Vagina (tissue), 2 donors: Measurements from ENCODE around the gene SIPA1. TPM values are rescaled to one million over a fixed set of nuclear protein-coding genes. Genes with fewer than 3 reads are reported as not detected.

Source experiments
- DNase-seq, 2 donors: peaks; one replicate each; pipeline ENCODE4 v3.0.0-alpha.2; 2017; ENCODE audit errors: extremely low spot score in 2 of 2
- H3K27ac ChIP-seq: fragments of 200-600 bp; sonication (generic); one replicate; pipeline ENCODE4 v1.5.1; 2019
- H3K27me3 ChIP-seq: fragments of 200-600 bp; sonication (generic); one replicate; pipeline ENCODE4 v1.5.1; 2019
- H3K36me3 ChIP-seq, 2 donors: fragments of 200-600 bp; sonication (generic); one replicate each; pipeline ENCODE4 v1.5.1; 2017 to 2019
- H3K4me1 ChIP-seq: fragments of 200-600 bp; sonication (generic); one replicate; pipeline ENCODE4 v1.5.1; 2019
- H3K4me3 ChIP-seq, 2 donors: fragments of 200-600 bp; sonication (generic); 1 replicate in 1 of 2; 2 replicates in 1 of 2; pipeline ENCODE4 v1.5.1; 2016 to 2019
- H3K9me3 ChIP-seq: fragments of 200-600 bp; sonication (generic); one replicate; pipeline ENCODE4 v1.5.1; 2019
- POLR2A ChIP-seq, 2 donors: fragments of 450-650 bp; IDR thresholded peaks; one replicate each; pipeline ENCODE4 v1.6.1; 2017; ENCODE audit warnings: antibody characterized with exemption in 2 of 2, mild to moderate bottlenecking in 2 of 2, moderate library complexity in 2 of 2
- POLR2AphosphoS5 ChIP-seq, 2 donors: sonication (generic); formaldehyde crosslinking; IDR thresholded peaks; one replicate each; pipeline ENCODE4 v1.9.0; 2017; ENCODE audit warnings: antibody characterized with exemption in 2 of 2, mild to moderate bottlenecking in 2 of 2, low read depth in 1 of 2; ENCODE audit not compliant: insufficient read depth in 1 of 2
- intact Hi-C: fragments of 100-400 bp; cut with DNase I; formaldehyde crosslinking; loops from one replicate; pipeline ENCODE4 v1.15.1; 2023
- total RNA-seq: library from RNA; depleted of rRNA; stranded (reverse); fragments of >200 nt; gene quantifications from one replicate; pipeline ENCODE4 v1.2.3, GENCODE V29; 2016
- TF ChIP-seq, protein P1 (sequence below), 3 experiments: fragments of 450-650 bp in 2 of 3; fragments of 200-600 bp in 1 of 3; sonication (generic) in 1 of 3; IDR thresholded peaks; one replicate each; pipeline ENCODE4 v1.5.1; 2017 to 2019; ENCODE audit warnings: antibody characterized with exemption in 3 of 3, mild to moderate bottlenecking in 2 of 3, moderate library complexity in 2 of 3

The SIPA1 gene
- total RNA-seq, 1 donor from 2014 or later: 63.3 TPM

DNA sequence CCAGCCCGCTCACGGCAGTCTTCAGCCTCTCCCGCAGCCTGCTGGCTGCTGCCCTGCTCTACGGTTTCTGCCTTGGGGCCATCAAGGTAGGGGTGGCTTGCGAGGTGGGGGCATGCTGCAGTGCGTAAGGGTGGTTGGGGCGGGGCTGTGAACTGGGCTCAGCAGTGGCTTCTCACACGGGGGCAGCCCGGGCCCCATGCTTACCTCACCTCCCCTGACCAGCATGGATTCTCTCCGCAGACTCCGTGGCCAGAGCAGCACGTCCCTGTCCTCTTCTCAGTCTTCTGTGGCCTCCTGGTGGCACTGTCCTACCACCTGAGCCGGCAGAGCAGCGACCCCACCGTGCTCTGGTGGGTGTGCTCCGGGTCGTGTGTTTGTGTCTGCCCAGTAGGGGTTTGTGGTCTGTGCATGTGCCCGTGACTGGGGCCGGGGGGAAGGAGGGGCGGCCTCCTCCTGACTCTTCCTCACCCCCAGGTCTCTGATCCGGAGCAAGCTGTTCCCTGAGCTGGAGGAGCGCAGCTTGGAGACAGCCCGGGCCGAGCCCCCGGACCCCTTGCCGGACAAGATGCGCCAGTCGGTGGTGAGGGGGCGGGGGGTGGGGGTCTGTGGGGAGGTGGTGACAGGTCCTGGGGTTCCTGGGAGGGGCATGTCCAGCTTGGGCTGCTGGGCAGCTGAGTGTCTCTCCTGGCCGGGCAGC lies 12.8 kb upstream of the SIPA1 start:
- no peaks in the 10 kb centered on the region for H3K4me1 ChIP-seq
- no peak overlapping the region for H3K4me3 ChIP-seq
- H3K36me3 ChIP-seq: peaks cover 0 to 77% of the 10 kb centered on the region in 2 donors
- DNase-seq: no peak
- intact Hi-C loops: loop anchor here (10.0 kb wide), 1 partner anchor 190 kb away; no protein-coding TSS in a partner anchor
- H3K27me3 ChIP-seq: no peaks in the 10 kb centered on the region
- no peak overlapping the region for H3K27ac ChIP-seq
- TF ChIP-seq, protein P1, sequence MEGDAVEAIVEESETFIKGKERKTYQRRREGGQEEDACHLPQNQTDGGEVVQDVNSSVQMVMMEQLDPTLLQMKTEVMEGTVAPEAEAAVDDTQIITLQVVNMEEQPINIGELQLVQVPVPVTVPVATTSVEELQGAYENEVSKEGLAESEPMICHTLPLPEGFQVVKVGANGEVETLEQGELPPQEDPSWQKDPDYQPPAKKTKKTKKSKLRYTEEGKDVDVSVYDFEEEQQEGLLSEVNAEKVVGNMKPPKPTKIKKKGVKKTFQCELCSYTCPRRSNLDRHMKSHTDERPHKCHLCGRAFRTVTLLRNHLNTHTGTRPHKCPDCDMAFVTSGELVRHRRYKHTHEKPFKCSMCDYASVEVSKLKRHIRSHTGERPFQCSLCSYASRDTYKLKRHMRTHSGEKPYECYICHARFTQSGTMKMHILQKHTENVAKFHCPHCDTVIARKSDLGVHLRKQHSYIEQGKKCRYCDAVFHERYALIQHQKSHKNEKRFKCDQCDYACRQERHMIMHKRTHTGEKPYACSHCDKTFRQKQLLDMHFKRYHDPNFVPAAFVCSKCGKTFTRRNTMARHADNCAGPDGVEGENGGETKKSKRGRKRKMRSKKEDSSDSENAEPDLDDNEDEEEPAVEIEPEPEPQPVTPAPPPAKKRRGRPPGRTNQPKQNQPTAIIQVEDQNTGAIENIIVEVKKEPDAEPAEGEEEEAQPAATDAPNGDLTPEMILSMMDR (IDR thresholded peaks at IDR 0.05): no peak
- no peak for TF ChIP-seq POLR2A (IDR thresholded peaks at IDR 0.05)
- no peak for TF ChIP-seq POLR2AphosphoS5 (IDR thresholded peaks at IDR 0.05; ENCODE audit: insufficient read depth in 1 of 2, low read depth in 1 of 2)
- no peaks in the 10 kb centered on the region for H3K9me3 ChIP-seq

DNA sequence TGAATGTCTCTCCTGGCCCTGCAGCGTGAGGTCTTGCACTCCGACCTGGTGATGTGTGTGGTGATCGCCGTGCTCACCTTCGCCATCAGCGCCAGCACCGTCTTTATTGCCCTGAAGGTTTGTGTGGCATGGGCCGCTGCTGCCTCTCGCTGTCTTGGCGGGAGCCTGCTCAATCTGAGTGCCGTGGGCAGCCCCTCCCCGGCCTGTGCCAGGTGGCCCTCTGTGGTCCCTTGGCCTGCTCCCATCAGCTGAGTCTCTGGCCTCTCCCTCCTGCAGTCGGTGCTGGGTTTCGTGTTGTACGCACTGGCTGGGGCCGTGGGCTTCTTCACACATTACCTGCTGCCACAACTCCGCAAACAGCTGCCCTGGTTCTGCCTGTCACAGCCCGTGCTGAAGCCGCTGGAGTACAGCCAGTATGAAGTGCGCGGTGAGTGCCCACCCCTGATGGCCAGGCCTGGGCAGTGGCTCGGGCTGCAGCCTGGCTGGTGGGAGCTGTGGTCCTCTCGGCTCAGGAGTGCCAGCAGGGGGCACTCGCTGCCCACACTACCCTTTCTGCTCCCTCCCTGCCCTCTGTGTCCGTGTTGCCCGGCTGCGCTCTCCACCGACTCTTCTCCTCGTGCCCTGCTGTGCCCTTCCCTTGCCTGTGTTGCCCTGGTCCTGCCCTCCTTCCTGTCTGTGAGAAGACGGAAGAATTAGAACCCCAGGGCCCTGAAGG lies 12.1 kb upstream of the SIPA1 start:
- TF ChIP-seq POLR2AphosphoS5 (IDR thresholded peaks at IDR 0.05; ENCODE audit: insufficient read depth in 1 of 2, low read depth in 1 of 2) (no peak), POLR2A (IDR thresholded peaks at IDR 0.05) (no peak)
- TF ChIP-seq, protein P1 (IDR thresholded peaks at IDR 0.05): peak in 2 of 3 experiments; percentile 30 to 35
- Histone ChIP-seq H3K9me3 (no peaks in the 10 kb centered on the region), H3K27ac (no peak overlapping the region), H3K27me3 (no peaks in the 10 kb centered on the region), H3K4me1 (no peaks in the 10 kb centered on the region), H3K4me3 (no peak overlapping the region), H3K36me3 (peaks cover 0 to 77% of the 10 kb centered on the region in 2 donors)
- DNase-seq: no peak
- intact Hi-C loops: loop anchor here (10.0 kb wide), 1 partner anchor 189 kb away; no protein-coding TSS in a partner anchor

DNA sequence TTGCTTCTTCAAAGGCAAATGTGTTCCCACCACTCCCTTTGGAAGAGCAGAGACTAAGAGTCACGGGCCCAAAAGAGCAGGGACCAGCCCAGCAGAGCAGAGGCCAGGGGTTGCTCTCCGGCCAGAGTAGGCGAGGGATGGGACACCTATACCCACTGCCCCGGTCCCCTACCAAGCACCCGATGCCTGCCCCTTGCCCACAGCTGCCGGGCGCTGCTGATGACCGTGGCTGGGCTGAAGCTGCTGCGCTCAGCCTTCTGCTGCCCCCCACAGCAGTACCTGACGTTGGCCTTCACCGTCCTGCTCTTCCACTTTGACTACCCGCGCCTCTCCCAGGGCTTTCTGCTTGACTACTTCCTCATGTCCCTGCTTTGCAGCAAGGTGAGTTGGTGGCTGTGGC lies 10.7 kb upstream of the SIPA1 start:
- intact Hi-C loops: loop anchor here (10.0 kb wide), 1 partner anchor 188 kb away; no protein-coding TSS in a partner anchor
- Histone ChIP-seq H3K9me3 (no peaks in the 10 kb centered on the region), H3K4me1 (no peaks in the 10 kb centered on the region), H3K36me3 (peaks cover 0 to 74% of the 10 kb centered on the region in 2 donors), H3K27ac (no peak overlapping the region), H3K4me3 (no peak overlapping the region), H3K27me3 (no peaks in the 10 kb centered on the region)
- DNase-seq: no peak
- no peak for TF ChIP-seq POLR2A (IDR thresholded peaks at IDR 0.05)
- TF ChIP-seq POLR2AphosphoS5 (IDR thresholded peaks at IDR 0.05; ENCODE audit: insufficient read depth in 1 of 2, low read depth in 1 of 2): no peak
- TF ChIP-seq, protein P1 (IDR thresholded peaks at IDR 0.05): no peak

DNA sequence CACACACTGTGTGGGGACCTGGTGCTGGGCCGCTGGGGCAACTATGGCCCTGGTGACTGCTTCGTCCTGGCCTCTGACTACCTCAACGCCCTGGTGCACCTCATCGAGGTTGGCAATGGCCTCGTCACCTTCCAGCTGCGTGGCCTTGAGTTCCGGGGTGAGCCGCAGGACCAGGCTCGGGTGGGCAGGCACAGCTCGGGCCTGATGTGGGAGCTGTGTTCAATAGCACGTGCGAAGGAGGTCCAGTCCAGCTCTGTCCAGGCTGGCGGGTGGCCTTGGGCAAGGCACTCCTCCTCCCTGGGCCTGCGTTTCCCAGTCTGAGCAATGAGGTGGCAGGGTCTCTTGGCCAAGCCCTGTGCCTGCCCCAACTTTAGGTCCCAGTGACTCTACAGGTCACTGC lies 8.3 kb upstream of the SIPA1 start:
- Histone ChIP-seq H3K27me3 (no peaks in the 10 kb centered on the region), H3K4me1 (no peaks in the 10 kb centered on the region), H3K4me3 (no peak overlapping the region), H3K27ac (no peak overlapping the region), H3K9me3 (no peaks in the 10 kb centered on the region), H3K36me3 (peaks cover 0 to 66% of the 10 kb centered on the region in 2 donors)
- DNase-seq: no peak
- TF ChIP-seq, protein P1 (IDR thresholded peaks at IDR 0.05): no peak
- intact Hi-C loops: loop anchor here (10.0 kb wide), 1 partner anchor 185 kb away; no protein-coding TSS in a partner anchor

DNA sequence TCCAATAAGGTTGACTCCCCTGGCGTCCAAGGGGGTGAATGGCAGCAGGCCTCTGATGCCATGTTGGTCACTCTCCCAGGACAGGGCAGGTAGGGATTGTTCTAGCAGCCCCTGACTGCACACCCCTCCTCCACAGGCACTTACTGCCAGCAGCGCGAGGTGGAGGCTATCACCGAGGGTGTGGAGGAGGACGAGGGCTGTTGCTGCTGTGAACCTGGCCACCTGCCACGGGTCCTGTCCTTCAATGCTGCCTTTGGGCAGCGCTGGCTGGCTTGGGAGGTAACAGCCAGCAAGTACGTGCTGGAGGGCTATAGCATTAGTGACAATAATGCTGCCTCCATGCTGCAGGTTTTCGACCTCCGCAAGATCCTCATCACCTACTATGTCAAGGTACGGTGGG lies 7.7 kb upstream of the SIPA1 start:
- no peaks in the 10 kb centered on the region for H3K27me3 ChIP-seq
- no peak overlapping the region for H3K4me3 ChIP-seq
- no peak overlapping the region for H3K27ac ChIP-seq
- H3K9me3 ChIP-seq: no peaks in the 10 kb centered on the region
- no peaks in the 10 kb centered on the region for H3K4me1 ChIP-seq
- intact Hi-C loops: no loop called here
- TF ChIP-seq POLR2AphosphoS5 (IDR thresholded peaks at IDR 0.05; ENCODE audit: insufficient read depth in 1 of 2, low read depth in 1 of 2) (no peak), POLR2A (IDR thresholded peaks at IDR 0.05) (no peak)
- TF ChIP-seq, protein P1 (IDR thresholded peaks at IDR 0.05): no peak
- no peak for DNase-seq
- H3K36me3 ChIP-seq: peaks cover 0 to 66% of the 10 kb centered on the region in 2 donors
